GM19238 (cell line): ENCODE measurements around the gene SNCA.

Source experiments
- DNase-seq: peaks from one replicate; pipeline ENCODE4 v3.0.0; 2011; ENCODE audit warnings: low spot score; ENCODE audit not compliant: insufficient read length

SNCA gene

DNA sequence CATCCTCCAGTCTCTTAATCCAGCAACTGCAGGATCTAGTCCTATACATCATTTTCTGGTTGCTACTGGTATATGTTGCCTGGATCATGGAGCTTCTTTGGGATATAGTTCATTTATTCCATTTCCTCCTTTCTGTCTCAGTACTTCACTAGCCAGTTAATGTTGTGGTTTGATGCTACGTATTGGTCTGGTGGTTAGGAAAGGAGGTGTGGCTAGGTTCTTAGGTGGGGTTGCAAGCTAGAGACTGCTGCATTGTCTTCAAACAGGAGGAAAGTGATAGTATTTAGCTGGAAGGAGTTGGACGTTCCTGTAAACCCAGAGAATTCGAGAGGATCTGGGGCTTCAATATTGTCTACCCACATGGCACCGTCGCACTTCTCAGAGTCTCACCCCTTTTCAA, 129.5 kb downstream of the SNCA start:
- no peak for DNase-seq

DNA sequence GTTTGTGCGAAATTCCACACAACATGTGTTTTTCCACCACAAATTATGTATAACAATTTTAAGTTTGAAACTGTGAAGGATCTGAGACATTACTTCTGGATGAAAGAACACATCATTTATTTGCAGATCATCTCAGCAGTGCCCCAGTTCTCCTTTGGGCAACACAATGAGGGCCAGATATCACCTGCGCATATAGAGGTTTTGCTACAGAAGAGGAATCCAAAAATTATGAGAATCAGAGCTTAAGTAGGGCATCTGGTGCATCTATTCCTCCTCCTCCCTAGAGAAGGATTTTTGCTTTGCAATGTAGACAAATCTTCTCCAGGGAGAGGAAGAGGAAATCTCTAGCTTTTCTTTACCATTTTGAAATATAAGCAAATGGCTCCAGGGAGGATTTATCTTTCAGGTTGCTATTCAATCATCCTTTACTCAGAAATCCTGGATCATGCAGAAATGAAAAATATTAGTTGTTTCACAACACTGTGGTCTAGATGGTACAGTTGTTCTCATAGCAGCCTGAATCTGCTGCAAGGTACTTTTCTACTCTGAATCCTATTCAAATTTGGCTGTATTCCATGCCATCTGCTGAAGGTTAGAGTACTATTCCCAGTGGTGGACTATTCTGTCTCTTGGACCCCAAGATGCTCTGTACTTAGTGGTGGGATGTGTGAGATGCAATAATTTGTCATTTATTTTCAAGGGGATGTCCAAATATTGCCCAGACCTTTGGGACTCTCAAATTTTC, 132.1 kb downstream of the SNCA start:
- DNase-seq = no peak

- no peak for DNase-seq
These were observed 133.0 kb downstream of the SNCA start for GRCh38 chr4:89703829-89704590.

- DNase-seq = no peak
These were observed 136.1 kb downstream of the SNCA start for GRCh38 chr4:89700766-89701423.

DNA sequence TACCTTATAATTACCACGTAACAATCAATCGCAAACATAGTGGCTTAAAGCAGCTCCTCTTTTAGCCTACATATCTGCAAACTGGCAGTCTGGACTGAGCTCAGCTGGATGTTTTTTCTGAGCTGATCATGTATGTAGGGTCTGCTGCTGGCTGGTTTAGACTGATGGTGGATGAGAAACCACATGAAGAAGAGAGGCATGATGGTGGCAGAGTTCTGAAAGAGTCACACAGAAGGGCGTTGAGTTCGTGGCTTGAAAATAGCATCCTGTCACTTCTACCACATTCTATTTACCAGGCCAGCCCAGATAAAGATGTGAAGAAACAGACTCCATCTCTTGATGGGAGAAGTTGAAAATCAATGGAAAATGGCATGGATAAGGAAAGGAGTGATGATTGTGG, 151.3 kb downstream of the SNCA start:
- no peak for DNase-seq

DNA sequence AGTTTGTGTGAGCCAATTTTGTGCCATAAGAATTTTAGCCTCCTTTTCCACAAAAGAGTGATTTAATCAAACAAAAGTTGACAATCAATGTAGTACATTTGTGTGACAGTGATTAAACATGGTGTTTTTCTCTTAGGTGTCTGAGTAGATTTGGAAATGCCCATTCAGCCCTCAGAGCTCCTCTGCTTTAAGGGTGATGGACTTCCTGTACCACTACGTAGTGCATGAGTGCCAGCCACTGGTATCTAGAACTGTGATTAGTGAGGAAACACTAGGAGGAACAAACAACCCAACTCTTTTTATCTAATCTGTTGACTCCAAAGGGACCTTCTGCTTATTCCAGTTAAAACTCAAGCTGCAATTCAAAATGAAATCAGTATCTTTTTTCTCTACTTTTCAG, 151.7 kb downstream of the SNCA start:
- no peak for DNase-seq

GRCh38 chr4:89684536-89684935, 152.4 kb downstream of the SNCA start:
- DNase-seq = no peak

DNA sequence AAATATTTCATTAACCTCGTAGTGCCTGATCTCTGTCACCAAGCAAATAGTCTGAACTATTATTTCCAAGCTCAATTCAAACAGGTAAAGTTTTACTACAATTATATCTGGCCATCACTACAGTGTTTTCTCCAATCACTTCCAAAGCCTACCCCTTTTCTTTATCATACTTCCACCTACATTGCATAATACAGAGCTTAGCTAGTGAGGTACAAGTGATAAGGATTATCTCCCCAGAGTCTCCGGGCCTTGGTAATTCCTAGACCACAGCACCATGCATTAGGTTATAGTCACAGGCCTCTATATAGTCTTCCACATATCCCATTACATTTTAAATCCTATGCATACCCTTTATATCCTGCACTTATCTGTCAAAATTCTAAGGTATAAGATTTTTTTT, 154.2 kb downstream of the SNCA start:
- DNase-seq = no peak

- no peak for DNase-seq
These were observed 155.3 kb downstream of the SNCA start for GRCh38 chr4:89681671-89682070.

DNA sequence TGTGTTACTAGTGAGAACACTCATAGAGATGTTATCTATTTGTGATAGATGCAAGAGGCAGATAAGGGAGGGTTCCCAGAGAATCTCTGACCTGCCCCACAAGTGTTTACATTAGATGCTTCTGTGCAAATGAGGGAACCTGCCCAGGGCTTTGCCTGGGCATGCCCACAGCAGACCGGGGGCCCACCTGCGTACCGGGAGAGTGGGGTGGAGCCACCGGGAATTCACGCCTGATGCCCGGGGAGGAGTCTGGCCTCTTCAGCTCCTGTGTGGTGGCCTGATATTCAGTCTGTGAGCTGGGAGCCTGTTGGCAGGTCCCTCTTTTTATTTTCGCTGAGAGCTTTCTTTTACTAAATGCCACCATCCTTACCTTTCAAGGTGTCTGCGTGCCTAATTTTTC, 155.7 kb downstream of the SNCA start:
- no peak for DNase-seq

DNA sequence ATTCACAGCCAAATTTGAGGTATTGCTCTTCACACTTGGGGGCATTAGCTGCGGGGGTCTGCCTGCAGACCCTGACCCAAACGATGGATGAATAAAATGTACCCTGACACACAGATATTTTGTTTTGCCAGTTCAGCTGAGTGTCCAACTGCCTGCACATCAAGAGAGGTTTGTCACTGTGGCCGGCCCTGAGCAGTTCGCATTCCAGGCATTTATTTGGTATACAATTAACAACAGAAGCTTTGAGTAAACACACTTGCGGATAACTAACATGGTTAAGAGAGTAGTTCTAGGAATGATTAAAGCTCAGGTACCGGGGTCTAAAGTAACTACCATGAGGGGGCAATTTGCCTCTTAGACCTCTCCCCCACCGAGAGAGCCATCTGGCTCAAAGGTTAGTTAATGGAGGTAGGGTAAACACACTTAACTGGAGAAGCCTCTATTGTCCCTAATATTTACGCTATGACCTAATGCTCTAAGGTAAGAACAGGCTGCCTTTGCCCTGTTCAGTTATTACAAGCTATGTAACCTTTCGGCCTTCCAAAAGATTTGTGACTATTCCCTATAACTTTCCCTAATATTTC, 162.0 kb downstream of the SNCA start:
- no peak for DNase-seq
